Smooth muscle cell (in vitro differentiated cells): ENCODE measurements around the gene PPP1R16B. TPM values are rescaled to one million over a fixed set of nuclear protein-coding genes. Genes with fewer than 3 reads are reported as not detected.
"Not testable (repeated sequence)": the region's sequence is repeated elsewhere in the genome, so short reads cannot be mapped to it uniquely, and the experiment has no call there.

Experiments used
- DNase-seq: peaks from one replicate; lab custom pipeline; 2025; ENCODE audit not compliant: unreplicated experiment; lab: John Stamatoyannopoulos, UW
- H2AFZ ChIP-seq: fragments of 200-600 bp; sonication (generic); 2 replicates; pipeline ENCODE4 v1.6.0; 2016; ENCODE audit warnings: antibody characterized with exemption, low read depth, mild to moderate bottlenecking
- H3F3A ChIP-seq: fragments of 200-600 bp; sonication (generic); 2 replicates; pipeline ENCODE4 v1.6.0; 2017; ENCODE audit warnings: antibody characterized with exemption, low read depth
- H3K27ac ChIP-seq: fragments of 200-600 bp; sonication (generic); 2 replicates; pipeline ENCODE4 v1.5.1; 2016; ENCODE audit warnings: low read depth, mild to moderate bottlenecking
- H3K27me3 ChIP-seq: fragments of 200-600 bp; sonication (generic); 2 replicates; pipeline ENCODE4 v1.6.1; 2016; ENCODE audit warnings: low read depth, mild to moderate bottlenecking
- H3K36me3 ChIP-seq: fragments of 200-600 bp; sonication (generic); 2 replicates; pipeline ENCODE4 v1.5.1; 2016; ENCODE audit warnings: low read depth
- H3K4me1 ChIP-seq: fragments of 200-600 bp; sonication (generic); 2 replicates; pipeline ENCODE4 v1.5.1; 2016; ENCODE audit warnings: low read depth
- H3K4me2 ChIP-seq: fragments of 200-600 bp; sonication (generic); 2 replicates; pipeline ENCODE4 v1.6.0; 2016; ENCODE audit warnings: mild to moderate bottlenecking
- H3K4me3 ChIP-seq: fragments of 200-600 bp; sonication (generic); 2 replicates; pipeline ENCODE4 v1.5.1; 2016; ENCODE audit warnings: mild to moderate bottlenecking
- H3K79me2 ChIP-seq: fragments of 200-600 bp; sonication (generic); 2 replicates; pipeline ENCODE4 v1.6.0; 2016; ENCODE audit warnings: low read depth, mild to moderate bottlenecking
- H3K9ac ChIP-seq: fragments of 200-600 bp; sonication (generic); 2 replicates; pipeline ENCODE4 v1.6.0; 2016; ENCODE audit warnings: low read depth
- H3K9me3 ChIP-seq: fragments of 200-600 bp; sonication (generic); replicated peaks from 2 replicates; pipeline ENCODE4 v1.5.1; 2016; ENCODE audit warnings: low read depth
- H4K20me1 ChIP-seq: fragments of 200-600 bp; sonication (generic); 2 replicates; pipeline ENCODE4 v1.6.0; 2016; ENCODE audit warnings: low read depth
- WGBS: methylation state at CpG from one replicate; pipeline ENCODE4 v1.1.7; 2016; ENCODE audit warnings: low lambda C conversion rate; 5-methylcytosine and 5-hydroxymethylcytosine counted together
- polyA plus RNA-seq: library from polyadenylated mRNA; unstranded; fragments of >200 nt; fragmentation: Nextera tagmentation; extraction: Ambion mirVana; gene quantifications from 2 replicates; pipeline ENCODE4 v1.2.1, GENCODE V29; 2016
- total RNA-seq: library from RNA; depleted of rRNA; stranded (reverse); fragments of >200 nt; gene quantifications from 2 replicates; pipeline ENCODE4 v1.2.3, GENCODE V29; 2014
- TF ChIP-seq, protein P1 (sequence below): fragments of 200-600 bp; sonication (generic); IDR thresholded peaks from 2 replicates; pipeline ENCODE4 v1.5.1; 2017; ENCODE audit warnings: borderline replicate concordance, mild to moderate bottlenecking, antibody characterized with exemption; ENCODE audit not compliant: insufficient read depth, poor library complexity, severe bottlenecking

The PPP1R16B gene
- total and polyA plus RNA-seq, 2 experiments from 2014 or later: not detected

DNA sequence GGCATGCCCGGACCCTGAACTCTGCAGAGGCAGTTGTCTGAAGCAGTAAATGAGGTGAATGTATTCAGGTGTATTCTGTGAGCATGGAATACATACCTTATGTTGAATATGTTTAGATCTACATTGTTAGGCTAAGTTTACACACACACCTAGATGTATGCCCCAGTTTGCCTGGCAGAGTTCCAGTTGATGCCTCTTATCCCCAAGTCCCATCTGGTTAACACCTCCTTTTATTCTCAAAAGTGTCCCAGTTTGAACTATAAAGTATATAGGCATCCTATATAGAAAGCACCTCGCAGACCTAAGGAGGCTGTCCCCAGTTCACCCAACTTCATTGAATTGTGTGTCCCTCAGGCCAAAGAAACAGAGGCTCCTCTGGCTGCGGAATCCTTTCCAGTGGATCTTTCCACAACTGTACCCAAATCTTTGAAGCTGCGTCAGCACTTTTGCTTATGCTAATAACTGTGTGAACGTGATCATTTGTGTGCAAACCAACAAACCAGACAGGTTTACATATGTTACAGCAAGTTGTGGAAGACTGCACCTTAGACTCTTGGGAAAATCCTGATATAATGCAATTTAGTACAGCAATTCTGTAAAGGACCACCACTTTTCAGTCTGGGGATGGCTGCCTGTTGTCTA lies 151.9 kb downstream of the PPP1R16B start:
- Histone ChIP-seq H3K4me1 (peaks cover 6% of the 10 kb centered on the region), H3K4me3 (no peak overlapping the region), H3K4me2 (no peak overlapping the region), H3K79me2 (no peaks in the 10 kb centered on the region), H3K27ac (no peak overlapping the region), H3K27me3 (no peaks in the 10 kb centered on the region), H2AFZ (no peak overlapping the region), H3K9me3 (no peaks in the 10 kb centered on the region), H3F3A (no peaks in the 10 kb centered on the region), H4K20me1 (no peaks in the 10 kb centered on the region), H3K9ac (no peak overlapping the region), H3K36me3 (no peaks in the 10 kb centered on the region)
- TF ChIP-seq, protein P1, sequence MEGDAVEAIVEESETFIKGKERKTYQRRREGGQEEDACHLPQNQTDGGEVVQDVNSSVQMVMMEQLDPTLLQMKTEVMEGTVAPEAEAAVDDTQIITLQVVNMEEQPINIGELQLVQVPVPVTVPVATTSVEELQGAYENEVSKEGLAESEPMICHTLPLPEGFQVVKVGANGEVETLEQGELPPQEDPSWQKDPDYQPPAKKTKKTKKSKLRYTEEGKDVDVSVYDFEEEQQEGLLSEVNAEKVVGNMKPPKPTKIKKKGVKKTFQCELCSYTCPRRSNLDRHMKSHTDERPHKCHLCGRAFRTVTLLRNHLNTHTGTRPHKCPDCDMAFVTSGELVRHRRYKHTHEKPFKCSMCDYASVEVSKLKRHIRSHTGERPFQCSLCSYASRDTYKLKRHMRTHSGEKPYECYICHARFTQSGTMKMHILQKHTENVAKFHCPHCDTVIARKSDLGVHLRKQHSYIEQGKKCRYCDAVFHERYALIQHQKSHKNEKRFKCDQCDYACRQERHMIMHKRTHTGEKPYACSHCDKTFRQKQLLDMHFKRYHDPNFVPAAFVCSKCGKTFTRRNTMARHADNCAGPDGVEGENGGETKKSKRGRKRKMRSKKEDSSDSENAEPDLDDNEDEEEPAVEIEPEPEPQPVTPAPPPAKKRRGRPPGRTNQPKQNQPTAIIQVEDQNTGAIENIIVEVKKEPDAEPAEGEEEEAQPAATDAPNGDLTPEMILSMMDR: no peak
- no peak for DNase-seq
- WGBS: 93% methylated on average over 5 of the region's 5 CpGs

GRCh38 chr20:38957915-38958485 lies 152.5 kb downstream of the PPP1R16B start:
- peaks cover 3% of the 10 kb centered on the region for H3K79me2 ChIP-seq
- no peaks in the 10 kb centered on the region for H4K20me1 ChIP-seq
- H3K9ac ChIP-seq: no peak overlapping the region
- H3K36me3 ChIP-seq: no peaks in the 10 kb centered on the region
- H3F3A ChIP-seq: no peaks in the 10 kb centered on the region
- DNase-seq: no peak
- H3K4me1 ChIP-seq: peaks cover 8% of the 10 kb centered on the region
- no peak overlapping the region for H2AFZ ChIP-seq
- no peak overlapping the region for H3K27ac ChIP-seq
- H3K27me3 ChIP-seq: no peaks in the 10 kb centered on the region
- WGBS: 91% methylated on average over 8 of the region's 8 CpGs
- no peak overlapping the region for H3K4me2 ChIP-seq
- TF ChIP-seq, protein P1: no peak
- H3K9me3 ChIP-seq: no peaks in the 10 kb centered on the region
- H3K4me3 ChIP-seq: no peak overlapping the region

- H3K79me2 ChIP-seq: peaks cover 25% of the 10 kb centered on the region
- H4K20me1 ChIP-seq, H3K4me2 ChIP-seq, H3K27ac ChIP-seq, H3K9me3 ChIP-seq, DNase-seq, H3K36me3 ChIP-seq, H2AFZ ChIP-seq, H3K9ac ChIP-seq, H3F3A ChIP-seq, H3K27me3 ChIP-seq, H3K4me3 ChIP-seq: not testable (repeated sequence)
- WGBS: 84% methylated on average over 9 of the region's 9 CpGs
- peaks cover 13% of the 10 kb centered on the region for H3K4me1 ChIP-seq
Observed at GRCh38 chr20:38960187-38960687, 154.7 kb downstream of the PPP1R16B start.

- peaks cover 13% of the 10 kb centered on the region for H3K4me1 ChIP-seq
- no peaks in the 10 kb centered on the region for H3K9me3 ChIP-seq
- no peak for DNase-seq
- peak overlapping the region; percentile 65 for H3K9ac ChIP-seq
- peak overlapping the region; percentile 99 for H2AFZ ChIP-seq
- no peaks in the 10 kb centered on the region for H3K27me3 ChIP-seq
- H3K4me2 ChIP-seq: peak overlapping the region; percentile 97
- H3K27ac ChIP-seq: peak overlapping the region; percentile 46
- WGBS: 15% methylated on average over 16 of the region's 16 CpGs
- H4K20me1 ChIP-seq: no peaks in the 10 kb centered on the region
- peaks cover 26% of the 10 kb centered on the region for H3K79me2 ChIP-seq
- TF ChIP-seq, protein P1: no peak
- peak overlapping the region; percentile 87 for H3K4me3 ChIP-seq
- no peaks in the 10 kb centered on the region for H3K36me3 ChIP-seq
- H3F3A ChIP-seq: no peaks in the 10 kb centered on the region
Observed at GRCh38 chr20:38961530-38962043, 156.1 kb downstream of the PPP1R16B start.
